ENCODE data around the gene SLC35F1.

The SLC35F1 gene

GRCh38 chr6:118128755-118129154 is 221.7 kb downstream of the SLC35F1 start:
- DNase-seq = no peak

GRCh38 chr6:118134206-118134605 is 227.1 kb downstream of the SLC35F1 start:
- no peak for DNase-seq

- DNase-seq = no peak
Observed at GRCh38 chr6:118134736-118135135, 227.7 kb downstream of the SLC35F1 start.

DNA sequence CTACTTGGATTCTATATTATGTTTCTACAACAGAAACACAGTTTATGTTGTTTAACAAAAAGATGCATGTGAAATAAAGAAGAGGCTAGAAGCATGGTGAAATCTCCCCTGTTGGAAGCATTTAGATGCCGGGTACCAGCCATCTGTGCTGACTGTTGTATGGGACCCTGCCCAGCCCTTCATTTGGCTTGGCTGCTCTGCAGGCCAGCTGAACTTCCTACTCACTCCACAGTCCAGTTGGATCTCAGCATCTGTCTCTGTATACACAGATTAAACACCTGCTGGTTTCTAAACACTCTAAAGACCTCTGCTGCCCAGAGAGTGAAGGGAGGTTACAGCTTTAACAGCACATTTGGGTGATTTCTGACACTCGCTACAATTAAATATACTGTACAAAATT is 228.3 kb downstream of the SLC35F1 start:
- peak; percentile 17 for DNase-seq

GRCh38 chr6:118141211-118141610 is 234.1 kb downstream of the SLC35F1 start:
- DNase-seq = no peak

DNA sequence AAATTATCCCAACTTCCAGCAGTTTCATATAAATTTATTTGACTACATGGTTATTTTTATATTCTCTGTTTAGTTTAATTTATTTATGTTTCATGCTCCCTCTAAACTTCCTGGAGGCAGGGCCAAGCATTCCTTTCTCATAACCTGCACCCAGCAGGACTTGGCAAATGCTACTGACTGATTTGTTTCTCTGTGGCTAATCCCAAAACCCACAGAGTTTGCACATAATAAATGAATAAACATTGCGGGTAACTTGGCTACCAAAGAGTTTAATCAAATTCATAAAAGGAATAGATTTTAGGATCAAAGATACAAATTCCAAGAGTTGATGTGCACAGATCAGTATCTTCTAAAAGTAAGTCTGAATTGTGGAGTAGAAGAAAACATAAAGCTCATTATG is 239.5 kb downstream of the SLC35F1 start:
- DNase-seq = no peak

GRCh38 chr6:118147511-118147910 is 240.4 kb downstream of the SLC35F1 start:
- DNase-seq = no peak

DNA sequence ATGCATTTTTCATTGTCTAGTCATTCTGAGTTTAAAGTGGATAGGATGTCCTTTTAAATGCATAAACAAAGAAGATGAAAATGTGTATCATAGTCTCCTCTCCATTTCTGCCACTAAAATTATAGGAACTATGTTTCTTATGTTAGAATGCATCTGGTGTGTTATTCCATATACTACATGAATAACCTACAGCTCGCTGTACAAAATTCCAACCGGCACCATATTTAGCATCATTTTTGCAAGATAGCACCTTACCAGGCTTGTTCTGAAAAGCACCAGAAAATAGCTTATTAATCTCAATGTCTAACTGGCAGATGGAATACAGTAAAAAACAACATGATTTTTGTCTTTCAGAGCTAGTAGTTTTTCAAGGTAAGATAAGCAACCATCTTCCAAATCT is 241.5 kb downstream of the SLC35F1 start:
- DNase-seq = no peak

DNA sequence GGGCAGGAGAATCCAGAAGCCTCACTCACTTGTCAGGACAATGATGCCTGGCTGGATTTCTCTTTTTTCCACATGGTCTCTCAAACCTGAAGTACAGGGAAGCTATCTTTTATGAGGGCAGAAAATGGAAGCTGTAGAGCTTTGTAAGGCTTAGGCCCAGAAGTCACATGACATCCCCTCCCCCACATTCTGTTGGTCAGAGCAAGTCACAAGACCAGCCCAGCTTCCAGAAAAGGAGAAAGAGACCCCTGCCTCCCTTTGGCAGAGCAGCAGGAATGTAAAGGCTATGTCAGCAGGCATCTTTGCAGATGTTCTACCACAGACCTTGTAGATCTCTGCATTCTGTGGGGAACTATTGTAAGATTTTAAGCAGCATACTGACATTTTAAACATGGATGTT is 245.5 kb downstream of the SLC35F1 start:
- DNase-seq = no peak

- peak; percentile 79 for DNase-seq
Observed at GRCh38 chr6:118161343-118161742, 254.3 kb downstream of the SLC35F1 start.

DNA sequence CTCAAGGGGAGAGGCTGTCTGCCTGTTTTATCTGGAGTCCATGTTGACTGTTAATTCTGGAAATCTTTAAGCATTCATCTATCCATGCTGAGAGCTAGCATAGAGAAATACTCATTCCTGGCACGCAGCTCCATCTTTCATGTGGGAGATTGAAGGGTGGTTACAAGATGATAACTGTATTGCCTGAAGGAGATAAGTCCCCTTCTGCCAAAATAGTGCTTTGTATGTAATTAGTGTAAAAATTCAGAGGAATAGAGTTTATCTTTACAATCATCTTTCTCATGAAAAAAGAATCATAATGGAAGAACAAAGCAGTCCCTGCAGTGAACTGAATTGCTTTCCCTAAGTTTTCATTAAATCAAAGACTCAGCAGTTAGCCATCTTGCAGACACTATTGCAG is 256.5 kb downstream of the SLC35F1 start:
- no peak for DNase-seq

- DNase-seq = no peak
Observed at GRCh38 chr6:118165500-118165899, 258.4 kb downstream of the SLC35F1 start.

DNA sequence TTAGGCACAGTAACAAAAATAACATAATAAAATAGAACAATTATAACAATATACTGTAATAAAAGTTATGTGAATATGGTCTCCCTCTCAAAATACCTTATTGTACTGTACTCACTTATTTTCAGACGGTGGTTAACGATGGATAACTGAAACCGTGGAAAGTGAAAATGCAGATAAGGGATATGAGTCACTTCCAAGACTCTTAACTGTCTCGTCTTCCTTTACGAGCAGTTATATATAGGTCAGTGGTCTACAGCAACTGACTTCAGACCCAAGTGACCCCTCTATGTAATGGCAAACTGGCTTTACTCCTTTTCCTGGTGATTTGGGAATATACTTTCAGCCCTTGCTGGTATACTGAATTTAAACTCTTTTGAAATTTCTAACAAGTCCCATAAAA is 261.4 kb downstream of the SLC35F1 start:
- no peak for DNase-seq

- no peak for DNase-seq
Observed at GRCh38 chr6:118171852-118172251, 264.8 kb downstream of the SLC35F1 start.

DNA sequence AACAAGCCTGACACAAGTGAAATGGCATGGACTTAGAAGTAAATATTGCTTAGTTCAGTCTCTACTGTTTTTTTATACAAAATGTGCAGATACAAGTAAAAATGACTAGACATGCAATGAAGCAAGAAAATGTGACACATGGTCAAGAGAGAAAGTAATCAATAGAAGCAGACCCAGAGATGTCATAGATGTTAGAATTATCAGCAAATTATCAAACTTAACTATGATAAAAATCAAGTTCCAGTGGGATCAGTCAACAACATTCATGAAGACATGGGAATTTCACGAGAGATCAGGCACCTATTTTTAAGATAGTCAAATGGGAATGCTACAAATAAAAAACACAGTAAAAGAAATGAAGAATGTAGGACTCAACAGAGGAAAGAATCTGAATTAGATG is 267.0 kb downstream of the SLC35F1 start:
- DNase-seq = no peak

GRCh38 chr6:118177720-118178119 is 270.7 kb downstream of the SLC35F1 start:
- no peak for DNase-seq

- no peak for DNase-seq
Observed at GRCh38 chr6:118179048-118179447, 272.0 kb downstream of the SLC35F1 start.

GRCh38 chr6:118186672-118187567 is 279.9 kb downstream of the SLC35F1 start:
- no peak for DNase-seq

DNA sequence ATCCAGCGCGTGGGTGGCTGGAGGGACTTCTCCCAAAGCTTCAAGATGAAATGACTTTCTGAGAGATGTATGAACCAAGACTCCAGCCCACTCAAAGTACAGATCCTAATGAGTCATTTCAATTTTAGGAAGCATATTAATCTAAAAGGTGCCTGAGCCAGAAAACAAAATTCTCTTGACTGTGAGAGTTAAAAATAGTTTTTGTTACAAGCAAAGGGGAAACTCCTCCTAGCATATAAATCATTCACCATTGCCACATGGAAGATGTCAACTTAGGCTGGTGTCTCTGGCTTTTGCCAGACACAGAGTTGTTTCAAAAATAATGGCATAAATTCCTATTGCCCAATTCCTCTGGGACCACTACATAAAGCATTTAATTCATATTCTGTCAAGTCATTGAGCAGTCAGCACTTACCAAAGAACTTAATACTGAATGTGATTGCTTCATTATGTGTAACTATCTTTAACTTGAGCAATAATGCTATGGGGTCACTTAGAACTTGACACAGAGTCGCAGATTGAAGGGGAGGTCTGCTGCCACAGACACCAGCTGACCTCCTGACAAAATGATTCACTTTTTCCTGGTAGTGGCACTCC is 280.6 kb downstream of the SLC35F1 start:
- DNase-seq = no peak

- DNase-seq = no peak
Observed at GRCh38 chr6:118188561-118188960, 281.5 kb downstream of the SLC35F1 start.

DNA sequence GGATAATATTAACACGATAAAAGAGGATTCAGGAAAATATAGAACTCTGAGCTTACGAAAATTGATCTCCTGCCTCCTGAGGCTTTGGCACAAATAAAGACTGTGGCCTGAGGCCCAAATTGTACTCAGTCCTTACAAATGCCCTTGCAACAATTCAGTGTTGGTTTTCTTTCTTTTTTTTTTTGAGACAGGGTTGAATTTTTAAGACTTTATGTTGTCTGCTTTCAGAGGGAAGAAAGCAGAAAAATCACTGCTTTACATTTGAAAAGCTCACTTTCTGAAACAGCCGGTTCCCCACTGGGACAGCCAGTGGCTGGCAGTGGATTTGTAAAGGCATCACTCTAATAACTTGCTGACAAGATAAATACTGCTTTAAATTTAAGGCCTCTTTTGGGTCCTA is 290.5 kb downstream of the SLC35F1 start:
- no peak for DNase-seq

GRCh38 chr6:118198746-118199145 is 291.7 kb downstream of the SLC35F1 start:
- DNase-seq = no peak

DNA sequence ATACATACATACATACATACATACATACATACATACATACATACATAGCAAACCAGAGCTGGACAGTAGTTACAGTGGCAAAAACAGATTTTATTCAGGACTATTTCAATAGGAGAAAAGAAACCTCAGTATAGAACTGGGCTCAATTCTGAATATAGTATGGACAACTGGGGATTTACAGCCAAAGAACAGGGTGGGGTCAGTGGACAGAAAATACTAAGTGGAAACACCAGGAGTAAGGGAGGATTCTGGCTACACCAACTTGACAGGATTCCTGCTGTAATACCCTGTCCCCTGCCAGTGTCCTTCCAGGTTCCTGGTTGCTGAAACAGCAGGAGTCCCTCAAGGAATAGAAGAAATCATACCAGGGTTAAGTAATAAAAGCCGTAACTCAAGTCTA is 293.1 kb downstream of the SLC35F1 start:
- no peak for DNase-seq

GRCh38 chr6:118202517-118202916 is 295.5 kb downstream of the SLC35F1 start:
- no peak for DNase-seq

GRCh38 chr6:118203545-118203944 is 296.5 kb downstream of the SLC35F1 start:
- peak; percentile 68 for DNase-seq
